Transverse colon (tissue), 4 donors: ENCODE results near the gene GDPGP1. TPM values are rescaled to one million over a fixed set of nuclear protein-coding genes. Genes with fewer than 3 reads are reported as not detected.
A peak's percentile ranks its signal among the peaks of the same experiment; 100 is the strongest.

ENCODE experiments used
- DNase-seq: peaks from one replicate; pipeline ENCODE4 v3.0.0-alpha.2; 2019
- H3K27ac ChIP-seq, 4 donors: fragments of 200-600 bp; sonication (generic); 2 replicates each; pipeline ENCODE4 v1.5.1; 2016 to 2018; ENCODE audit warnings: inconsistent platforms in 4 of 4
- H3K27me3 ChIP-seq: fragments of 200-600 bp; sonication (generic); 2 replicates; pipeline ENCODE4 v1.5.1; 2017; ENCODE audit warnings: inconsistent platforms
- H3K36me3 ChIP-seq, 4 donors: fragments of 200-600 bp; sonication (generic); 2 replicates each; pipeline ENCODE4 v1.5.1; 2017 to 2019; ENCODE audit warnings: inconsistent platforms in 4 of 4
- H3K4me1 ChIP-seq, 4 donors: fragments of 200-600 bp; sonication (generic); 2 replicates each; pipeline ENCODE4 v1.5.1; 2017 to 2020; ENCODE audit warnings: inconsistent platforms in 4 of 4
- H3K4me3 ChIP-seq, 4 donors: fragments of 200-600 bp; sonication (generic); 1 replicate in 1 of 4; 2 replicates in 3 of 4; pipeline versions ENCODE4 v1.5.1 to v1.6.1; 2017 to 2019; ENCODE audit warnings: inconsistent platforms in 4 of 4
- H3K9me3 ChIP-seq, 2 donors: fragments of 200-600 bp; sonication (generic); 2 replicates each; pipeline ENCODE4 v1.5.1; 2017 to 2019; ENCODE audit warnings: inconsistent platforms in 2 of 2
- CTCF ChIP-seq, 5 experiments: fragments of 200-600 bp in 3 of 5; fragments of 450-650 bp in 2 of 5; sonication (generic) in 3 of 5; IDR thresholded peaks; 1 replicate in 2 of 5; 2 replicates in 3 of 5; pipeline ENCODE4 v1.5.1; 2016 to 2017; ENCODE audit warnings: antibody characterized with exemption in 5 of 5, inconsistent platforms in 3 of 5, mild to moderate bottlenecking in 2 of 5, moderate library complexity in 1 of 5
- EP300 ChIP-seq: sonication (generic); formaldehyde crosslinking; IDR thresholded peaks from one replicate; pipeline ENCODE4 v1.6.1; 2017; ENCODE audit warnings: antibody characterized with exemption, low read depth
- POLR2A ChIP-seq: fragments of 450-650 bp; IDR thresholded peaks from one replicate; pipeline ENCODE4 v1.6.1; 2016; ENCODE audit warnings: antibody characterized with exemption, mild to moderate bottlenecking, moderate library complexity
- POLR2AphosphoS5 ChIP-seq, 3 donors: sonication (generic); formaldehyde crosslinking; IDR thresholded peaks; one replicate each; pipeline ENCODE4 v1.6.1; 2016; ENCODE audit warnings: antibody characterized with exemption in 3 of 3
- WGBS, 2 donors: methylation state at CpG; one replicate each; pipeline ENCODE4 v1.1.5; 2018; ENCODE audit warnings: low coverage in 1 of 2; 5-methylcytosine and 5-hydroxymethylcytosine counted together
- in situ Hi-C, 4 donors: fragments of 200-750 bp; cut with MboI; loops; one replicate each; pipeline versions ENCODE4 v1.15.0 to v1.15.1; 2017; ENCODE audit warnings: low sequenced_read_pairs in 3 of 4, low pct_ligation_motif_present in 1 of 4, low pct_unique_long_range_greater_than_20kb in 1 of 4
- intact Hi-C: fragments of 100-400 bp; cut with DNase I; formaldehyde crosslinking; loops from one replicate; pipeline ENCODE4 v1.15.1; 2023; ENCODE audit warnings: low total_unique reads
- total RNA-seq, 4 donors: library from RNA; depleted of rRNA; stranded (reverse); fragments of >200 nt; gene quantifications; one replicate each; pipeline ENCODE4 v1.1.0, GENCODE V29; 2016

GDPGP1 gene
- total RNA-seq, 4 donors from 2014 or later: 6.8 to 28.8 (median 21.3) TPM

- no peaks in the 10 kb centered on the region for H3K27me3 ChIP-seq
- DNase-seq: no peak
- peaks cover 0 to 53% (median 13%) of the 10 kb centered on the region in 4 donors for H3K36me3 ChIP-seq
- in situ Hi-C loops (no loop called here), intact Hi-C loops (loop anchor here (10.0 kb wide), 1 partner anchor 473 kb away; the partner anchor contains the start of gene MESP1)
- no peaks in the 10 kb centered on the region for H3K9me3 ChIP-seq
- TF ChIP-seq EP300: no peak
- no peak for TF ChIP-seq POLR2A
- TF ChIP-seq CTCF (IDR thresholded peaks at IDR 0.05): no peak
- TF ChIP-seq POLR2AphosphoS5 (IDR thresholded peaks at IDR 0.05): no peak
- H3K4me3 ChIP-seq: no peak overlapping the region
- H3K27ac ChIP-seq: peak overlapping the region in 3 of 4 donors; percentile 90 to 97 (median 95)
- peaks cover 23 to 43% (median 36%) of the 10 kb centered on the region in 4 donors for H3K4me1 ChIP-seq
- 86% methylated on average over 32 of the region's 38 CpGs; no CpG with 5 or more reads in 1 of the 2 donors for WGBS, 2 donors
These were observed 5.9 kb upstream of the GDPGP1 start for GRCh38 chr15:90227816-90228772.

GRCh38 chr15:90228960-90229359, 5.0 kb upstream of the GDPGP1 start:
- H3K4me3 ChIP-seq: no peak overlapping the region
- peaks cover 23 to 43% (median 36%) of the 10 kb centered on the region in 4 donors for H3K4me1 ChIP-seq
- no peak for DNase-seq
- in situ Hi-C loops: no loop called here
- WGBS, 2 donors: 70 to 90% methylated on average over 2 to 9 of the region's 15 CpGs
- no peaks in the 10 kb centered on the region for H3K9me3 ChIP-seq
- no peaks in the 10 kb centered on the region for H3K27me3 ChIP-seq
- intact Hi-C loops: loop anchor here (10.0 kb wide), 1 partner anchor 474 kb away; the partner anchor contains the start of gene MESP1
- peaks cover 0 to 45% (median 10%) of the 10 kb centered on the region in 4 donors for H3K36me3 ChIP-seq
- peak overlapping the region in 3 of 4 donors; percentile 90 to 97 (median 95) for H3K27ac ChIP-seq
- TF ChIP-seq POLR2AphosphoS5 (IDR thresholded peaks at IDR 0.05) (no peak), EP300 (no peak)

- intact Hi-C loops: no loop called here
- H3K27ac ChIP-seq: peak overlapping the region; percentile 90 to 99 (median 96)
- 47% methylated on average over 12 of the region's 12 CpGs; no CpG with 5 or more reads in 1 of the 2 donors for WGBS, 2 donors
- peak overlapping the region in 1 of 4 donors; percentile 67 for H3K4me3 ChIP-seq
- TF ChIP-seq EP300: no peak
- peak in 2 of 3 donors; percentile 37 to 70 for TF ChIP-seq POLR2AphosphoS5 (IDR thresholded peaks at IDR 0.05)
- TF ChIP-seq POLR2A: peak; percentile 63
- H3K27me3 ChIP-seq: no peaks in the 10 kb centered on the region
- peaks cover 28 to 51% (median 43%) of the 10 kb centered on the region in 4 donors for H3K4me1 ChIP-seq
- in situ Hi-C loops: no loop called here
- DNase-seq: peak; percentile 67
- H3K36me3 ChIP-seq: peaks cover 0 to 34% (median 6%) of the 10 kb centered on the region in 4 donors
- H3K9me3 ChIP-seq: no peaks in the 10 kb centered on the region
These were observed 3.9 kb upstream of the GDPGP1 start for GRCh38 chr15:90230071-90230494.

- Histone ChIP-seq H3K4me1 (peaks cover 28 to 53% (median 43%) of the 10 kb centered on the region in 4 donors), H3K27me3 (no peaks in the 10 kb centered on the region), H3K36me3 (peaks cover 0 to 28% (median 4%) of the 10 kb centered on the region in 4 donors), H3K9me3 (no peaks in the 10 kb centered on the region), H3K4me3 (peak overlapping the region in 1 of 4 donors; percentile 67), H3K27ac (peak overlapping the region; percentile 90 to 99 (median 96))
- 84% methylated on average over 8 of the region's 8 CpGs; no CpG with 5 or more reads in 1 of the 2 donors for WGBS, 2 donors
- no peak for TF ChIP-seq POLR2A
- TF ChIP-seq EP300: no peak
- no peak for TF ChIP-seq CTCF (IDR thresholded peaks at IDR 0.05)
- TF ChIP-seq POLR2AphosphoS5 (IDR thresholded peaks at IDR 0.05): peak in 1 of 3 donors; percentile 2
- in situ Hi-C loops (no loop called here), intact Hi-C loops (no loop called here)
- no peak for DNase-seq
These were observed 3.4 kb upstream of the GDPGP1 start for GRCh38 chr15:90230610-90231009.
